Ishikawa (cell line): ENCODE data around the gene TTN.

Experiments
- CREB1 ChIP-seq: IDR thresholded peaks from 2 replicates; pipeline ENCODE4 v1.6.1; 2012; ENCODE audit warnings: low read depth
- EP300 ChIP-seq: IDR thresholded peaks from 2 replicates; pipeline ENCODE4 v1.6.1; 2012; ENCODE audit warnings: borderline replicate concordance
- TCF12 ChIP-seq: IDR thresholded peaks from 2 replicates; pipeline ENCODE4 v1.6.1; 2012; ENCODE audit warnings: low read depth
- USF1 ChIP-seq: IDR thresholded peaks from 2 replicates; pipeline ENCODE4 v1.6.1; 2012
- YY1 ChIP-seq: IDR thresholded peaks from 2 replicates; pipeline ENCODE4 v1.6.1; 2012; ENCODE audit warnings: low read depth
- TF ChIP-seq, protein P1 (sequence below): IDR thresholded peaks from 2 replicates; pipeline ENCODE4 v1.6.1; 2012

DNA sequence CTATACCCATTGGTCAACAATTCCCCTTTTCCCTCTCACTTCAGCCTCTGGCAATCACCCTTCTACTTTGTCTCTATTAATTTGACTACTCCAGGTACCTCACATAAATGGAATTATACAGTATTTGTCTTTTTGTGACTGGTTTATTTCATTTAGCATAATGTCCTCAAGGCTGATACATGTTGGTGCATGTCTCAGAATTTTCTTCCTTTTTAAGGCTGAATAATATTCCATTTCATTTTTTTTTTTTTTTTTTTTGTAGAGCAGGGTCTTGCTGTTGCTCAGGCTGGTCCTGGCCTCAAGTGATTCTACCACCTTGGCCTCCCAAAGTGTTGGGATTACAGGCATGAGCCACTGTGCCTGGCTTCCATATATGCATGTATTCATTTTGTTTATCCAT is 330.7 kb downstream of the TTN start:
- TF ChIP-seq, protein P1, sequence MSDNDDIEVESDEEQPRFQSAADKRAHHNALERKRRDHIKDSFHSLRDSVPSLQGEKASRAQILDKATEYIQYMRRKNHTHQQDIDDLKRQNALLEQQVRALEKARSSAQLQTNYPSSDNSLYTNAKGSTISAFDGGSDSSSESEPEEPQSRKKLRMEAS: no peak
- TF ChIP-seq TCF12 (no peak), CREB1 (no peak), YY1 (no peak), EP300 (no peak), USF1 (no peak)
